Stomach (tissue), 9 donors: ENCODE measurements around the gene TMEM208. TPM values are rescaled to one million over a fixed set of nuclear protein-coding genes. Genes with fewer than 3 reads are reported as not detected.

ENCODE experiments used
- DNase-seq, 2 donors: peaks; one replicate each; pipeline versions ENCODE4 v3.0.0 to v3.0.0-alpha.2; 2013 to 2019
- H3K27ac ChIP-seq, 5 donors: fragments of 200-600 bp in 4 of 5; sonication (generic) in 4 of 5; one replicate each; pipeline ENCODE4 v1.5.1; 2013 to 2019; ENCODE audit warnings: mild to moderate bottlenecking in 1 of 5, moderate library complexity in 1 of 5
- H3K27me3 ChIP-seq, 3 donors: fragments of 200-600 bp; sonication (generic); one replicate each; pipeline ENCODE4 v1.5.1; 2017 to 2019; ENCODE audit warnings: mixed run types in 1 of 3
- H3K36me3 ChIP-seq, 4 donors: fragments of 200-600 bp; sonication (generic); 1 replicate in 3 of 4; 2 replicates in 1 of 4; pipeline ENCODE4 v1.5.1; 2016 to 2019
- H3K4me1 ChIP-seq, 4 donors: fragments of 200-600 bp; sonication (generic); one replicate each; pipeline ENCODE4 v1.5.1; 2016 to 2019
- H3K4me3 ChIP-seq, 4 donors: fragments of 200-600 bp; sonication (generic) in 3 of 4; one replicate each; pipeline ENCODE4 v1.5.1; 2016 to 2019; ENCODE audit warnings: mild to moderate bottlenecking in 1 of 4
- H3K9me3 ChIP-seq, 4 donors: fragments of 200-600 bp; sonication (generic); one replicate each; pipeline ENCODE4 v1.5.1; 2016 to 2019
- CTCF ChIP-seq, 7 experiments: fragments of 450-650 bp in 4 of 7; fragments of 200-600 bp in 3 of 7; sonication (generic) in 3 of 7; IDR thresholded peaks; one replicate each; pipeline ENCODE4 v1.5.1; 2016 to 2019; ENCODE audit warnings: antibody characterized with exemption in 7 of 7, control low read depth in 2 of 7, mild to moderate bottlenecking in 1 of 7
- EP300 ChIP-seq: sonication (generic); formaldehyde crosslinking; IDR thresholded peaks from one replicate; pipeline ENCODE4 v1.6.1; 2017; ENCODE audit warnings: antibody characterized with exemption
- POLR2A ChIP-seq, 4 donors: fragments of 450-650 bp; IDR thresholded peaks; one replicate each; pipeline ENCODE4 v1.6.1; 2016; ENCODE audit warnings: antibody characterized with exemption in 4 of 4, control low read depth in 2 of 4, mild to moderate bottlenecking in 1 of 4, moderate library complexity in 1 of 4
- POLR2AphosphoS5 ChIP-seq, 3 donors: sonication (generic); formaldehyde crosslinking; IDR thresholded peaks; one replicate each; pipeline ENCODE4 v1.6.1; 2016; ENCODE audit warnings: antibody characterized with exemption in 3 of 3
- WGBS, 5 donors: extraction: QIAGEN DNeasy Blood & Tissue Kit in 3 of 5; methylation state at CpG; one replicate each; pipeline versions ENCODE4 v1.1.5 to v1.1.7; 2013 to 2018; 5-methylcytosine and 5-hydroxymethylcytosine counted together
- intact Hi-C: fragments of 100-400 bp; cut with DNase I; formaldehyde crosslinking; loops from one replicate; pipeline ENCODE4 v1.15.1; 2023; ENCODE audit warnings: low total_unique reads
- polyA plus RNA-seq, 3 donors: library from polyadenylated mRNA; stranded (reverse); fragments of 200-250 nt; gene quantifications; one replicate each; pipeline ENCODE4 v1.2.3, GENCODE V29; 2013
- small RNA-seq, 4 donors: library from RNA; depleted of rRNA; stranded (forward); fragments of <200 nt; gene quantifications; one replicate each; pipeline ENCODE3, GENCODE V24; 2016
- total RNA-seq, 5 donors: library from RNA; depleted of rRNA; stranded (reverse); fragments of >200 nt; gene quantifications; one replicate each; pipeline versions ENCODE4 v1.1.0 to v1.2.3, GENCODE V29; 2014 to 2016
- donor health status: healthy with polysubstance abuse.
- donor health status: Bipolar disorder and iron deficiency.
- donor health status: healthy.

TMEM208 gene
- total and polyA plus RNA-seq, 8 donors: 8.7 to 141 (median 51.0) TPM

GRCh38 chr16:67275321-67275720 is 48.4 kb downstream of the TMEM208 start:
- Histone ChIP-seq H3K27ac (no peak overlapping the region), H3K36me3 (peaks cover 3 to 14% (median 11%) of the 10 kb centered on the region in 4 donors), H3K9me3 (no peaks in the 10 kb centered on the region), H3K27me3 (no peaks in the 10 kb centered on the region), H3K4me1 (peaks cover 24 to 36% (median 25%) of the 10 kb centered on the region in 4 donors), H3K4me3 (no peak overlapping the region)
- TF ChIP-seq CTCF (IDR thresholded peaks at IDR 0.05) (no peak), POLR2A (IDR thresholded peaks at IDR 0.05) (no peak), EP300 (no peak), POLR2AphosphoS5 (IDR thresholded peaks at IDR 0.05) (no peak)
- intact Hi-C loops: no loop called here
- DNase-seq: no peak
- 53 to 69% (median 65%) methylated on average over 2 of the region's 2 CpGs for WGBS, 5 donors

GRCh38 chr16:67277294-67277998 is 50.5 kb downstream of the TMEM208 start:
- H3K27ac ChIP-seq: peak overlapping the region; percentile 3 to 81 (median 69)
- intact Hi-C loops: no loop called here
- peak overlapping the region in 1 of 4 donors; percentile 81 for H3K4me3 ChIP-seq
- H3K36me3 ChIP-seq: peaks cover 3 to 14% (median 11%) of the 10 kb centered on the region in 4 donors
- 84 to 88% (median 85%) methylated on average over 4 of the region's 4 CpGs for WGBS, 5 donors
- peak in 1 of 2 donors; percentile 47 for DNase-seq
- no peaks in the 10 kb centered on the region for H3K27me3 ChIP-seq
- peaks cover 24 to 36% (median 25%) of the 10 kb centered on the region in 4 donors for H3K4me1 ChIP-seq
- TF ChIP-seq POLR2AphosphoS5 (IDR thresholded peaks at IDR 0.05): no peak
- TF ChIP-seq CTCF (IDR thresholded peaks at IDR 0.05): no peak
- TF ChIP-seq EP300: no peak
- TF ChIP-seq POLR2A (IDR thresholded peaks at IDR 0.05): no peak
- H3K9me3 ChIP-seq: no peaks in the 10 kb centered on the region

- Histone ChIP-seq H3K27me3 (no peaks in the 10 kb centered on the region), H3K4me1 (peaks cover 24 to 36% (median 25%) of the 10 kb centered on the region in 4 donors), H3K36me3 (peaks cover 3 to 14% (median 11%) of the 10 kb centered on the region in 4 donors), H3K9me3 (no peaks in the 10 kb centered on the region), H3K4me3 (peak overlapping the region; percentile 62 to 81 (median 70)), H3K27ac (peak overlapping the region; percentile 3 to 81 (median 69))
- intact Hi-C loops: no loop called here
- no peak for TF ChIP-seq CTCF (IDR thresholded peaks at IDR 0.05)
- no peak for TF ChIP-seq POLR2A (IDR thresholded peaks at IDR 0.05)
- TF ChIP-seq EP300: no peak
- TF ChIP-seq POLR2AphosphoS5 (IDR thresholded peaks at IDR 0.05): no peak
- WGBS, 5 donors: 51 to 59% (median 53%) methylated on average over 11 to 13 of the region's 13 CpGs
- no peak for DNase-seq
These were observed 51.3 kb downstream of the TMEM208 start for GRCh38 chr16:67277999-67278772.

Small RNA genes within 50 kb of the gene (small RNA-seq; reads per million reads assigned to genes)
- gene MIR328: 13.2 to 15.5 (median 14.2) reads per million in 4 donors

Other genes starting within 250 kb of the TMEM208 start
- gene CES4A, start 238.5 kb upstream of the TMEM208 start, total RNA-seq: 10 to 100 TPM in 2 of 5 donors, 1 to 10 TPM in 3; 3.3 to 22.3 (median 7.0) TPM
- 10 to 100 TPM in 1 of 3 donors, 1 to 10 TPM in 2; 3.2 to 16.5 (median 3.7) TPM for gene CES4A, start 238.5 kb upstream of the TMEM208 start, polyA plus RNA-seq
- gene CBFB, start 198.0 kb upstream of the TMEM208 start, total RNA-seq: 10 to 100 TPM in 4 of 5 donors, 1 to 10 TPM in 1; 4.1 to 68.1 (median 46.2) TPM
- 10 to 100 TPM; 13.1 to 17.7 (median 14.9) TPM for gene CBFB, start 198.0 kb upstream of the TMEM208 start, polyA plus RNA-seq
- 10 to 100 TPM in 3 of 5 donors, 1 to 10 TPM in 2; 4.6 to 39.6 (median 13.4) TPM for gene PHAF1, start 117.2 kb upstream of the TMEM208 start, total RNA-seq
- gene PHAF1, start 117.2 kb upstream of the TMEM208 start, polyA plus RNA-seq: 1 to 10 TPM; 5.1 to 7.6 (median 7.5) TPM
- gene B3GNT9, start 76.1 kb upstream of the TMEM208 start, total RNA-seq: 10 to 100 TPM in 1 of 5 donors, 1 to 10 TPM in 3, under 1 TPM in 1; 0.58 to 11.2 (median 4.3) TPM
- gene B3GNT9, start 76.1 kb upstream of the TMEM208 start, polyA plus RNA-seq: 1 to 10 TPM; 3.5 to 7.9 (median 4.0) TPM
- 100 to 1,000 TPM in 1 of 5 donors, 10 to 100 TPM in 4; 10.6 to 112 (median 38.4) TPM for gene TRADD, start 67.2 kb upstream of the TMEM208 start, total RNA-seq
- gene TRADD, start 67.2 kb upstream of the TMEM208 start, polyA plus RNA-seq: 10 to 100 TPM; 18.9 to 39.4 (median 34.8) TPM
- gene FBXL8, start 67.2 kb upstream of the TMEM208 start, total RNA-seq: 100 to 1,000 TPM in 1 of 5 donors, 10 to 100 TPM in 3, 1 to 10 TPM in 1; 5.5 to 412 (median 51.3) TPM
- 10 to 100 TPM in 2 of 3 donors, 1 to 10 TPM in 1; 8.3 to 18.3 (median 10.7) TPM for gene FBXL8, start 67.2 kb upstream of the TMEM208 start, polyA plus RNA-seq
- 100 to 1,000 TPM in 1 of 5 donors, 10 to 100 TPM in 3, 1 to 10 TPM in 1; 9.5 to 630 (median 36.5) TPM for gene HSF4, start 62.4 kb upstream of the TMEM208 start, total RNA-seq
- 10 to 100 TPM; 23.8 to 65.4 (median 27.9) TPM for gene HSF4, start 62.4 kb upstream of the TMEM208 start, polyA plus RNA-seq
- gene NOL3, start 56.6 kb upstream of the TMEM208 start, total RNA-seq: 100 to 1,000 TPM in 1 of 5 donors, 10 to 100 TPM in 4; 11.4 to 492 (median 39.4) TPM
- gene NOL3, start 56.6 kb upstream of the TMEM208 start, polyA plus RNA-seq: 10 to 100 TPM; 17.2 to 59.7 (median 21.5) TPM
- 100 to 1,000 TPM in 1 of 5 donors, 10 to 100 TPM in 4; 13.2 to 156 (median 24.0) TPM for gene MATCAP1, start 43.2 kb upstream of the TMEM208 start, total RNA-seq
- 10 to 100 TPM in 1 of 3 donors, 1 to 10 TPM in 2; 8.5 to 25.7 (median 9.5) TPM for gene MATCAP1, start 43.2 kb upstream of the TMEM208 start, polyA plus RNA-seq
- 10 to 100 TPM in 3 of 5 donors, 1 to 10 TPM in 1, not detected in 1; 1.3 to 25.5 (median 14.5) TPM for gene EXOC3L1, start 37.0 kb upstream of the TMEM208 start, total RNA-seq
- 1 to 10 TPM; 3.9 to 6.8 (median 4.0) TPM for gene EXOC3L1, start 37.0 kb upstream of the TMEM208 start, polyA plus RNA-seq
- 100 to 1,000 TPM in 2 of 5 donors, 10 to 100 TPM in 3; 36.8 to 304 (median 89.7) TPM for gene E2F4, start 35.0 kb upstream of the TMEM208 start, total RNA-seq
- gene E2F4, start 35.0 kb upstream of the TMEM208 start, polyA plus RNA-seq: 10 to 100 TPM; 32.8 to 44.3 (median 38.7) TPM
- gene ELMO3, start 28.0 kb upstream of the TMEM208 start, total RNA-seq: 100 to 1,000 TPM in 2 of 5 donors, 10 to 100 TPM in 3; 11.6 to 133 (median 57.2) TPM
- gene ELMO3, start 28.0 kb upstream of the TMEM208 start, polyA plus RNA-seq: 10 to 100 TPM; 20.4 to 44.6 (median 37.1) TPM
- 100 to 1,000 TPM in 1 of 5 donors, 10 to 100 TPM in 3, 1 to 10 TPM in 1; 6.1 to 101 (median 25.9) TPM for gene FHOD1, start 20.4 kb downstream of the TMEM208 start, total RNA-seq
- gene FHOD1, start 20.4 kb downstream of the TMEM208 start, polyA plus RNA-seq: 10 to 100 TPM; 12.8 to 19.2 (median 15.7) TPM
- 1 to 10 TPM in 2 of 5 donors, under 1 TPM in 2, not detected in 1; 0.89 to 5.3 (median 2.6) TPM for gene SLC9A5, start 21.8 kb downstream of the TMEM208 start, total RNA-seq
- gene SLC9A5, start 21.8 kb downstream of the TMEM208 start, polyA plus RNA-seq: under 1 TPM; 0.19 to 0.43 (median 0.31) TPM
- gene PLEKHG4, start 52.4 kb downstream of the TMEM208 start, total RNA-seq: 10 to 100 TPM in 2 of 5 donors, 1 to 10 TPM in 3; 2.3 to 57.1 (median 8.1) TPM
- 1 to 10 TPM; 2.5 to 10.0 (median 3.1) TPM for gene PLEKHG4, start 52.4 kb downstream of the TMEM208 start, polyA plus RNA-seq
- gene KCTD19, start 99.6 kb downstream of the TMEM208 start, total RNA-seq: 1 to 10 TPM in 2 of 5 donors, not detected in 3; 2.2 to 3.3 TPM
- under 1 TPM in 1 of 3 donors, not detected in 2; 0.03 TPM for gene KCTD19, start 99.6 kb downstream of the TMEM208 start, polyA plus RNA-seq
- 10 to 100 TPM in 1 of 5 donors, under 1 TPM in 1, not detected in 3; 0.73 to 33.0 TPM for gene LRRC36, start 99.7 kb downstream of the TMEM208 start, total RNA-seq
- gene LRRC36, start 99.7 kb downstream of the TMEM208 start, polyA plus RNA-seq: 1 to 10 TPM in 1 of 3 donors, under 1 TPM in 1, not detected in 1; 0.37 to 1.2 TPM
- 100 to 1,000 TPM in 1 of 5 donors, 10 to 100 TPM in 3, 1 to 10 TPM in 1; 5.8 to 127 (median 15.8) TPM for gene TPPP3, start 166.4 kb downstream of the TMEM208 start, total RNA-seq
- 10 to 100 TPM in 2 of 3 donors, 1 to 10 TPM in 1; 10.0 to 38.8 (median 11.8) TPM for gene TPPP3, start 166.4 kb downstream of the TMEM208 start, polyA plus RNA-seq
- gene ZDHHC1, start 189.3 kb downstream of the TMEM208 start, total RNA-seq: 10 to 100 TPM in 2 of 5 donors, 1 to 10 TPM in 2, not detected in 1; 6.1 to 33.6 (median 11.6) TPM
- 1 to 10 TPM; 2.0 to 4.7 (median 4.4) TPM for gene ZDHHC1, start 189.3 kb downstream of the TMEM208 start, polyA plus RNA-seq
- gene HSD11B2, start 204.0 kb downstream of the TMEM208 start, total RNA-seq: 100 to 1,000 TPM in 1 of 5 donors, 10 to 100 TPM in 1, 1 to 10 TPM in 1, under 1 TPM in 1, not detected in 1; 0.89 to 837 (median 9.6) TPM
- 10 to 100 TPM in 1 of 3 donors, 1 to 10 TPM in 2; 1.5 to 16.7 (median 2.9) TPM for gene HSD11B2, start 204.0 kb downstream of the TMEM208 start, polyA plus RNA-seq